SK-N-MC (cell line): ENCODE measurements around the gene MYH9.

Experiments used
- EZH2 ChIP-seq: fragments of 200-600 bp; sonication (generic); IDR thresholded peaks from one replicate; pipeline ENCODE4 v1.6.1; 2017; ENCODE audit warnings: antibody characterized with exemption
- FOXP2 ChIP-seq: optimal IDR thresholded peaks from 2 replicates; pipeline ENCODE3; 2011; ENCODE audit warnings: mild to moderate bottlenecking, moderate library complexity; ENCODE audit not compliant: insufficient read depth; ENCODE audit errors: extremely low read length, control extremely low read depth
- POLR2AphosphoS5 ChIP-seq: IDR thresholded peaks from 2 replicates; pipeline ENCODE4 v1.6.1; 2012; ENCODE audit warnings: mild to moderate bottlenecking, low read depth, low read length, borderline replicate concordance

DNA sequence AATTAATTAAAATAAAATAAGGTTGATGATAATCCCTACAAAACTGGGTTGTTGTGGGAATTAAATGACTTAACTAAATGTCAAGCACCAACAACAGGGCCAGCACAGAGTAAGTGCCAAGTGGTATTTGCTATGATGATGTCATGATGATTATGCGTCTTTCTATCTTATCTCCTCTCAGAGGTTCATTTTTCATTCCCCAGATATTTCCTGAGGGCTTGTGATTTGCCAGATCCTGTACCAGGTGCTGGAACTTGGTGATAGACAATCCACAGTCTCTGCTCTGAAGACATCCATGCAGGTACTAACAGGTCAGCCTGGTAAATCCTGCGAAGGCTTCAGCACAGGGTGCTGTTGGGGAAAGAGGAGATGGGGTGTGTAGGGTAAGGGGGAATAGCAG, 8.1 kb upstream of the MYH9 start:
- TF ChIP-seq POLR2AphosphoS5 (no peak), EZH2 (no peak), FOXP2 (no peak)
